ENCODE measurements around the gene C1QC.

GRCh38 chr1:22652881-22653316 is 9.5 kb downstream of the C1QC start, which contains the start of gene C1QB:
- TF ChIP-seq CTCF (IDR thresholded peaks at IDR 0.05; ENCODE audit: low read depth, low read length, poor library complexity, severe bottlenecking) (no peak), EZH2phosphoT487 (IDR thresholded peaks at IDR 0.05; ENCODE audit: borderline replicate concordance, low read length) (no peak)
